Measurements from ENCODE around the gene CCDC13.

CCDC13 gene

DNA sequence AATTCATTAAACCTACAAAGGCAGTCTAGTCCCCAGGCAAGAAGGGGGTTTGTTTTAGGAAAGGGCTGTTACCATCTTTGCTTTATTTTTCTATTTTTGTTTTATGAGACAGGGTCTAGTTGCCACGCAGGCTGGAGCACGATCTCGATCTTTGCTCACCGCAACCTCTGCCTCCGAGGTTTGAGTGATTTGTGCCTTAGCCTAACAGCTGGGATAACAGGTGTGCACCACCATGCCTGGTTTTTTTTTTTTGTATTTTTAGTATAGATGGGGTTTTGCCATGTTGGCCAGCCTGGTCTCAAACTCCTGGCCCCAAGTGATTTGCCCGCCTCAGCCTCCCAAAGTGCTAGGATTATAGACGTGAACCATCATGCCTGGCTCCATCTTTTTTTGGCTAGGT is 26.3 kb upstream of the CCDC13 start:
- DNase-seq (ENCODE audit: low spot score), result no peak

DNA sequence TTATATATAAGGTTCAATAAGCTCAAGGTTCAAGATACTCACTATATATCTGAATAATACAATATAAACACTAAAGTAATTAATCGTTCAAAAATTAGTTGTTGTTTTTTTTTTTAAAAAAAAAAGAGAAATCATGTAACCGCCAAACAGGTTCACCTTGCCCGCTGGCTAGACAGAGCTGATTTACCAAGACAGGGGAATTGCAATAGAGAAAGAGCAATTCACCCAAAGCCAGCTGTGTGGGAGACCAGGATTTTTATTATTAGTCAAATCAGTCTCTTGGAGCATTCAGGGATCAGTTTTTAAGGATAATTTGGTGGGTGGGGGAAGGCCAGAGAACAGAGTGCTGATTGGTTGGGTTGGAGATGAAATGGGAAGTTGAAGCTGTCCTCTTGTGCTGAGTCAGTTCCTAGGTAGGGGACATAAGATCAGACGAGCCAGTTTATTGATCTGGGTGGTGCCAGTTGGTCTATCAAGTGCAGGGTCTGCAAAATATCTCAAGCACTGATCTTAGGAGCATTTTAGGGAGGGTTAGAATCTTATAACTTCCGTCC is 23.4 kb upstream of the CCDC13 start:
- no peak for DNase-seq (ENCODE audit: low spot score)

DNA sequence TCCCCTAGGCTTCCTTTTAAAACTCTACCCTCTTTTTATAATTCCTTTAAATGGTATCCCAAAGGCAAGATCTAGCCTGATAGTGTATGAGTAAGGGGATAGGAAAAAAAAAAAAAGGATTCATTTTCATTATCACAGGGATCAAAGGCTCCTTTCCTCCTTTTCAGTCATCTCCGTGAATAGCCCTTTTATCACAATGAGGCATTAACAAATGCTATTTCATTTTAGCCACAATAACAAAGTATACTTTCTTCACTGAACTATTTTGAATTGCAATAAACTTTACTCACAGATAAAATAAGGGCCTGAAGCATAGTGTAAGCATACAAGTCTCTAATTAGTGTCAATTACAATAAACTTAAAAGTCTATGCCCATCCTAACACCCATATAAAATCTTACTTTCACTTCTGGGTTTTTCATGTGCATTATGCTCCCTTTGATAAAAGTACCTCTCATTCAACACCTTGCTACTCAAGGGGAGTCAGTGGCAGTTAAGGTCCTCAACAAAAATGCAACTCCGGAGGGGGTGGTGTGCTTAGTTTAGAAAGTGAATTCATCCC is 22.6 kb upstream of the CCDC13 start:
- DNase-seq (ENCODE audit: low spot score), result no peak

DNA sequence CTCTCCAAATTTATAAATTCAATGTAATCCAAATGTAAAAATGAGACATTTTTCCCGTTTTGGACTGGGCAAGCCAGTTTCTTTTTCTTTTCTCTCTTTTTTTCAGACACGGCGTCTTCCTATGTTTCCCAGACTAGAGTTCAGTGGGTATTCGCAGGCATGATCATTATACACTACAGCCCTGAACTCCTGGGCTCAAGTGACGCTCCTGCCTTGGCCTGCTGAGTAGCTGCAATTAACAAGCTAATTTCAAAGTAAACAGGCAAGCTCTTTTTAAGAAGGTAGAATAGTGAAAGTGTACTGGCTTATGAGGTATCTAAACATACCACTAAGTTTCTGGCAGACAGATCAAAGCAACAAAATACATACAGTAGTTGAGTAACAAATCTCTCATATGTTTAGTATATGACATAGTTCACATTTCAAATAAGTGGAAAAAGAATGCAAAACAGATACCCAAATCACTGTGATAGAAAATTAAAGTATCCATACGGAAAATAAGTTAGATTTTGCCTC is 17.7 kb upstream of the CCDC13 start:
- DNase-seq (ENCODE audit: low spot score), result no peak

DNA sequence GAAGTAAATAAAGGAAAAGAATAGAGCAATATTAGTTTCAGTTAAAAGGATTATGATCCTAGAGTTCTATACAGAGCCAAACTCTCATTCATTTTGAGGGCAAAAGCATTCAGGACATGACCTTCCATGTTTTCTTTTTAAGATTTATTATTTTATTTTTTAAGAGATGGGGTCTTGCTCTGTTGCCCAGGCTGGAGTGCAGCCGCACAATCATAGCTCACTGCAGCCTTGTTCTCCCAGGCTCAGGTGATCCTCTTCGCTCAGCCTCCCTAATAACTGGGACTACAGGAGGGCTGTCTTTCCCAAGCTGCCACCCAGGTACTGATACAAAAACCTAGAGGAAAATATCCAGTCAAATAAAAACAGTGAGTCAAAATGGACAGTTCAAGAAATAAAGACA is 13.6 kb upstream of the CCDC13 start:
- DNase-seq (ENCODE audit: low spot score), result no peak

DNA sequence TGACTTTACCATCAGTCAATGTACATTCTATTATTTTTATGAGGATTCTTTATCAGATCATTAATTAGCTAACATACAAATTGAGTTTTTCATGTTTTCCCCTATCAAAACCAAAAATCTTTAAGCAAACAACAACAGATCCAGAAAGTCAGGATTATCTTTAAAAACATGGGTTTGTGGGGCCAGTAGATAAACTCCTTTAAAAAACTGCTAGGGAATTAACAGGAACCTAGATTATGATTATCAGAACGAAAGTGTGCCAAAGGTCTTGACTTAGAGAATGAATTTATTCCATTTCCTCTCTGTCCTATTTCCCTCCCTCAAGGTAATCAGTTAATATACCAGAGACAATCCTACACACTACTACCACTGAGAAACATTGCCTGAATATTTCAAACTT is 13.2 kb upstream of the CCDC13 start:
- DNase-seq (ENCODE audit: low spot score), result no peak

DNA sequence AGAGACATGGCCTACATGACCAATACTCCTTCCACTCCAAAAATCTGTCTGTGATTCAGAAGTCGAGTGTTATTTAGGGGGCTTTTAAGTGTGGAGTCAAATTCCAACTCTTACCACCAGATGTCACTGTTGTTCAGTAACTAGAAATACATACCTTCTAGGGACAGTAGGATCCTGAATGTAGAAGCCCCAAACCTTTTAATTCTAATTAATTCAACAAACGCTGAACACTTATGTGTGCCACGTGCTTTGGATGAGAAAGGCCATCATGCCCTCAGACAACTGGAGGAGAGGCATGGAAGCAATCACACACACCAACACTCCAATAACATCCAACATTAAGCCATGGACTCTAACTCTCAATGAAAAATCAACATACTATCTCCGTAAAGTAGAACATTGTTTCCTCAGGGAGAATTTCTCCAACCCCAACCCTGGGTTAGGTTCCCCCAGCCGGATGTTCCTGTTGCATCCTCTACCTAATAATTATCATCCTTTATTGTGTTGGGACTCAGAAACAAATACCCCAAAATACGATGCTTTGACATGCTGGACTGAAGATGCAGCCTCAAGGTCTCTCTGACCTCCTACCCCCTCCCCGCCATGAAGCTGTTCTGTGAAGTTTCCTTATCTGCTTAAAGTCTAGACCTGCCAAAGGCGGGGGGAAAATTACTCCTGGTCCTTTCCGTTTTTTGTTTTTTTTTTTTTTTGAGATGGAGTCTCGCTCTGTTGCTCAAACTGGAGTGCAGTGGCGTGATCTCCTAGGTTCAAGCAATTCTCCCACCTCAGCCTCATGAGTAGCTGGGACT is 8.0 kb upstream of the CCDC13 start:
- peak; percentile 49 for DNase-seq (ENCODE audit: low spot score)

DNA sequence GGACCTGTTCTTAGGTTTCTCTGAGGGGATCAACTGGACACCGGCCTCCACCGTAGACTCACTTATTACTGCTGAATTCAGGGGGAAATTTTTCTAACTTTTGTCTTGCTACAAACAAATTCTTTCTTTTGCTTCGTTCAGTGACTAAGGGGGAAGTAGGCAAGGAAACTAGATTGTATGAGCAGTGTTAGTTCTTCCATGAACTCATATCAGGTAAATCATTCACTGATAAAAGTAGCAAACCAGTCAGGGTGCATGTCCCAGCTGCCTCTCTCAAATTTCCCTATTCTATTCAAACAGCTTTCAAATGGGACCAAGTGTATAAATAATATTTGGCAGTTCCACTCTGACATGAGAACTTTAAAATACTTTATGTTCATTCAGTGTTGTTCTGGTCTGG is 7.3 kb upstream of the CCDC13 start:
- no peak for DNase-seq (ENCODE audit: low spot score)

DNA sequence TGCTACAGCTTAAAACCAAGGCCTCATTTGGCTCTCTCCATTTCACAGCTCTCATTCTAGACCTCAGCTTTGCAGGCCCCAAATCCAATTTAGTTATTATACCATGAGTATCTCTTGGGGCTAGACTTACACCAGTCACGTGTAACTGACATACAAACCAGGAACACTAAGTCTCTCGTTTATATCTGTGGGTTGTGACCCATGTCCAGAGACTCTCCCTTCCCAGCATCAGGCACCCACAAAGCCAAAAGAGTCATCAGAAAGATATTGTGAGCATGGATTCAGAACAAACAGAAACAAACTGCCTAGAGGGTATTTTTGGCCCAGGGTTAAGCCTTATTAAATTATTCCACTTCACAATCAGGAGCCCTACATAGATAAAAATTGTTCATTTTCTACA is 5.6 kb upstream of the CCDC13 start:
- no peak for DNase-seq (ENCODE audit: low spot score)

DNA sequence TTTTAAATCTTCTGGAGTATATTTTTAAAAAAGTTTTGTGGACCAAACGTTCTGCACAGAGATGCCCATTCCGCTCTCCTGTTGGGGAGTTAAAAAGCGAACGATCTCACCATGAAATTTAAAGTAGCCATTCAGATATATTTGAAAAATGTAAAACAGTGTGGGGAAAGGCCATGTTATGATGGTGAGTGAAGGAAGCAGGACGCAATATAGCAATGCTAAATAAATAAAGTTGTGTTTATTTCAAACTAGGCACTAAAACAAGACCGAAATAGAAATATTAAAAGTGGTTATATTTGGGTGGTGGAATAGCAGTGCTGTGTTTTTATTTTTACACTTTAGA is 327 bp upstream of the CCDC13 start:
- no peak for DNase-seq (ENCODE audit: low spot score)

DNA sequence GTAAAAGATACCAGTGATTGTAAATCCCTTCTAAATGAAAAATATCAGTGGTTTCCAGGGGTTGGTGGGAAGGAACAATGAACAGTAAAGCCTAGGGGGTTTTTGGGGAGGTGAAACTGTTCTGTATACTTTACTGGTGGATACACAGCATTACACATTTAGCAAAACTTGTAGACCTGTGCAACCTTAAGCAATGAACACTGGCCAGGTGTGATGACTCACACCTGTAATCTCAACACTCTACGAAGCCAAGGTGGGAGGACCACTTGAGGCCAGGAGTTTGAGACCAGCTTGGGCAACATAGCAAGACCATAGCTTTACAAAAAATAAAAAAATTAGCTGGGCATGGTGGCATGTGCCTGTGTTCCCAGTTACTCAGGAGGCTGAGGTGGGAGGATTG is 1.8 kb downstream of the CCDC13 start:
- DNase-seq (ENCODE audit: low spot score), result no peak

DNA sequence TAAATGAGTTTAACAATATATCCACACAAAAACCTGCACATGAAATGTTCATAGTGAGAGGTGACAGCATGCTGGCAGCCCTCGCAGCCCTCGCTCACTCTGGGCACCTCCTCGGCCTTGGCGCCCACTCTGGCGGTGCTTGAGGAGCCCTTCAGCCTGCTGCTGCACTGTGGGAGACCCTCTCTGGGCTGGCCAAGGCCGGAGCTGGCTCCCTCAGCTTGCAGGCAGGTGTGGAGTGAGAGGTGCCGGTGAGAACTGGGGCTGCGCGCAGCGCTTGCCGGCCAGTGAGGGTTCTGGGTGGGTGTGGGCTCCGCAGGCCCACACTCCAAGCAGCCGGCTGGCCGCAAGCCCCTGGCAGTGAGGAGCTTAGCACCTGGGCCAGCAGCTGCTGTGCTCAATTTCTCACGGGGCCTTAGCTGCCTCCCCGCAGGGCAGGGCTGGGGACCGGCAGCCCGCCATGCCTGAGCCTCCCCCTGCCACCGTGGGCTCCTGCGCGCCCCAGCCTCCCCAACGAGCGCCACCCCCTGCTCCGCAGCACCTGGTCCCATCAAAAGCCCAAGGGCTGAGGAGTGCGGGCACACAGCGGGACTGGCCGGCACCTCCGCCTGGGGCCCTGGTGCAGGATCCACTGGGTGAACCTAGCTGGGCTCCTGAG is 3.4 kb downstream of the CCDC13 start:
- DNase-seq (ENCODE audit: low spot score), result no peak

DNA sequence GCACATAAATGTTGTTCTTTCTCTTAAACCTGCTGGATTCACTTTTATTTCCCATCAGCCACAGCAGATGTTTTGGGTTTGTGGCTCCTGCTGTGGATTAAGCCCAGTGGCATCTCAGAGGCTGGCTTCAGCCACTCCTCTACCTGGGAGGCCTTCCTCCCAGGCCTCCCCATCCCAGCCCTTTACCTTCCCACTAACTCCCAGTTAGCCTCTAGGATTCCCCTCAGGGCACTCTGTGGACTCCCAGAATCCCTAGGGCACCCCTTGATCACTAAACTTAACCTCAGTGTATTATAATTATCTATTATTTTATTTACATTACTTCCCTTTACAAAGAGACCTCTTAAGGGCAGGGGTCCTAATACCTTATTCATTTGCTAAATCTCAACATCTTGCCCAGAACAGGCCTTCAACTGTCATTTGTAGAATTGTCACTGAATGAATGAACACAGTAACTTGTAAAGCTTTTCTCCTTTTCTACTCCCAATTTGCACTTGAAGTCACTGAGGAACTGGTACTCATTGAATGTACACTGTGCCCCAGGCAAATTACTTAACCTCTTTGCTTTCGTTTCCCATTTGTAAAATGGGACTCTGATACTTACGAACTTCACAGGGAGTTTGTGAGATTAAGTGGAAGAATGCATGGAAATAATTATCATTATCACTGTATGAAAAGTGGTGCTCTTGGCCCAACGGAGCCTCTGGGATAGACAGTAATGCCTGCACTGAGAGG is 8.3 kb downstream of the CCDC13 start:
- DNase-seq (ENCODE audit: low spot score), result no peak

DNA sequence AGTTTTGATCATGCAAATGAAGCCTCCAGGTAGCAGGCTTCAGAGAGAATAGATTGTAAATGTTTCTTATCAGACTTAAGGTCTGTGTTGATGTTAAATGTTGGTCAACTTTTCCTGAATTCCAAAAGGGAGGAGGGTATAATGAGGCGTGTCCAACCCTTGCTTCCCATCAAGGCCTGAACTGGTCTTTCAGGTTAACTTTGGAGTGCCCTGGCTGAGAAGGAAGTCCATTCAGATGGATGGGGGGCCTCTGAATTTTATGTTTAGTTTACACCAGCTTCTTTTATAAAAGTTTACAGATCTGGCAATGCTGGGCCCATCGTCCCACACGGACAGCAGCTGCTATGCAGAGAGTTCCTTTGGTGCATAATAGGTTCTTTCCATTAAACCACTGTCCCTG is 8.9 kb downstream of the CCDC13 start:
- DNase-seq (ENCODE audit: low spot score), result no peak

DNA sequence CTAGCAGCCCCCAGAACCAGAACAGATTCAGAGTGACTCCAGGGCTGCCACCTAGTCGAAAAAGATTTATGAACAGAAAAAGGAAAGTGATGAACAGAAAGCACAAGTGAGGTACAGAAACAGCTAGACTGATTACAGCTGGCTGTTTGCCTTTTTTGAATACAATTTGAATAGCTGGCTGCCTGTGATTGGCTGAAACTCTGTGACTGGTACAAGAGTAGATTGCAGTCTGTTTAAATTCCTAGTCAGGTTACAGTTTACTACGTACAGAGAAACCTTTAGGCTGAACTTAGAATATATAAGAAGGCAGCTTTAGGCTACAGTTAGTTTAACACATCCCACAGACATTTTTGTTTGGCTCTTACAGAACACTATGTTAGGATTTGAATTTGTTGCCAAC is 10.0 kb downstream of the CCDC13 start:
- no peak for DNase-seq (ENCODE audit: low spot score)

DNA sequence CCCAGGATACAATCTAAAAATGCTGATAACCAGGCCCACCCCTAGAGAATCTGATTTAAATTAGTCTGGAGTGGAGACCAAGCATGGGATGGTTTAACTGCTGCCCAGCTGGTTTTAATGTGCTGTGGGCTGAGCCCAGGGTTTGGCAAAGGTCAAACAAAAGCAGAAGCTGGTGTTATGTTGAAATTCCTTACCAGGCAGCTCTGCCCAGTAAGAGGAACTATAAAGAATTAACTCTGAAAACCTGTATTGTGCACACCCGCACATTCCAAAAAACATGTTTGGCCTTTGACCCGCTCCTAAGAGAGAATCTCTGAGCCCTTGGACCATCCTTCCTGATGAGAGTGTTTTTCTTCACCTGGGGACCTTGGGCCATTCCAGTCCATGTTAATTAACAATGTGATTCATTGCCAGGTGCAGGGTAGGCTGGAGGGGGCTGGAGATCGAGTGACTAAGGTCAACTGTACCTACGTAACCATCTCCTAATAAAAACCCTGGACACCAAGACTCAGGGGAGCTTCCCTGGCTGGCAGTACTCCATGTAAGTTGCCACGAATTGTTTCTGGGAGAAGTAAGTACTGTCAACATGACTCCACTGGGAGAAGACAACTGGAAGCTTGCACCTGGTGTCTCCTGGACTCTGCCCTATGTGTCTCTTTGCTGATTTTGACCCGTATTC is 10.9 kb downstream of the CCDC13 start:
- DNase-seq (ENCODE audit: low spot score), result no peak

DNA sequence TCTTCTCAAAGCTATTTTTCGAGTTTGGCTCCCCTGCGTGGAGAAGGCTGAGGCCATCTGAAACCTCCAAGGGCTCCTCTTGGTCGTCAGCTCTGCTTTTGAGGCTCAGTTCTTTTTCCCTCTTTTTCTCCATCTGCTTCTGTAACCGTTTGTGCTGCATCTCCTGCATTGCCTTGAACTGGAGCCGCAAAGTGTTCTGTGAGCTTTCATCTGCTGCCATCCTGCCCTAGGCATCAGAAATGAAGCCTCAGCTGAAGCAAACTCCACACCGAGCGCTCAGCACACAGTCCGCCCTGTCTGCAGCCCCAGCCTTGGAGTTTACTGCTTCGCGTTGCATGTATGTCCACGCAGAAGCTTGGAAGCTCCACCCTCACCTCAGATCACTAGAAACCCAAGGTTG is 14.9 kb downstream of the CCDC13 start:
- DNase-seq (ENCODE audit: low spot score), result no peak

DNA sequence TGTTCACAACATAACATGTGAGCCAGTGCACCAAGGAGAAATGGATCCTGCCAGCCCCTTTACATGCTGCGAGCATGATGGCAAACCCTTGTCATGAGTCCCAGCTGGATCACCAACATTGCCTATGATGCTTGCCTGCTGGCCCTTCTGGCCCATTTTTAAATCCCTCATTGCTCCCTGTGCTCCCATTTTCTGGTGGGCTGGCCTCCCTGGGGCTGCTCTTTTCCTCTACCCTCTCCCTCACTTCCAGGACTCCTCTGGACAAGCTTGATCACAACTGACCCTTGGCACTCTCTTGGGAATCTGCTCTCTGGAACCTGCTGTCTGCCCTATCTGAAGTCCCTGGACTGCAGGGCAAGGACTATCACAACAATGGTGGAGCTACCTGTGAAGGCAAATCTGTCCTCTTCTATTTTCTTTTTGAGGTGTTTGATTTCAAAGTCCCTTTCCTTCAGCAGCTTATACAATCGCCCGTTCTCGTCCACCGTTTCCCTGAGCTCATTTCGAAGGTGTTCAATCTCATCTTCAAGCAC is 16.3 kb downstream of the CCDC13 start:
- no peak for DNase-seq (ENCODE audit: low spot score)

DNA sequence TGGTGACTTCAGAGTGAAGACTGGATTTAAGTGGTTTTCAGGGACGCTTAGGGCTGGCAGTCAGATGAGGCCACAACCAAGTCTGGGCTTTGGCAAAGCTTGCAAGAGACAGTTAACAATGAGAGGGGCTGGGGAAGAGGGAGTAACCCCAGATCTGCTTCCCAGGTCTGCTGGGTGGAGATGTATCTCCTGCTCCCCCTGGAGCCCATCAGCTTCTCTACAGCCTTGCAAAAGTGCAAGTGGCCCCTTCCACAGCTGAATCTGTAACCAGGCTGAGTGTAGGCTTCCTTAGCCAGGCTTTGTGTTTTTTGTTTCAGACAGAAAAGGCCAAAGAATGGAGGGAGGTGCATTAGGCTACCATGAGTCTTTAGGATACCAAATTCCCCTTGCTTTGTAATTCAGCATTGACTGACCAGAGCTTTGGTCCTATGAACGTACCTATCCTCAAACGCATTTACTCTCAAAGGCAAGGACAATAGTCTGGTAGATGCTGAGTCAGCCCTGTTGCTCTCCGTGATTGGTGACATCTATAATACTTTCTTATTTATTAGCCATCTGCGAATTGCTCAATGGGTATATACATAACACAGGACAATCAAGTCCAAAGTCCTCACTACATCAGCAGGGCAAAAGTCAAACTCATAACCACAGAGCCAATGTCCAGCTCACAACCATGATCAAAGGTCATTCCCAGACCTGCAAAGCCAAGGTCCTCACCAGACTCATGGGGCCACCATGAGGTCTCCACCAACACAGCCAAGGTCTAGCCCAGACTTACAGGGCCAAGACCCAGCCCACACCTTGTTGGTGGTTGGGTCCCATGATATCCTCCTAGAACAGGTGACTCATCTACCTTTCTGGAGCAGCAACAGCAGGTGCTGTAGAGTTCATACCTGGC is 17.1 kb downstream of the CCDC13 start:
- DNase-seq (ENCODE audit: low spot score), result peak; percentile 69

DNA sequence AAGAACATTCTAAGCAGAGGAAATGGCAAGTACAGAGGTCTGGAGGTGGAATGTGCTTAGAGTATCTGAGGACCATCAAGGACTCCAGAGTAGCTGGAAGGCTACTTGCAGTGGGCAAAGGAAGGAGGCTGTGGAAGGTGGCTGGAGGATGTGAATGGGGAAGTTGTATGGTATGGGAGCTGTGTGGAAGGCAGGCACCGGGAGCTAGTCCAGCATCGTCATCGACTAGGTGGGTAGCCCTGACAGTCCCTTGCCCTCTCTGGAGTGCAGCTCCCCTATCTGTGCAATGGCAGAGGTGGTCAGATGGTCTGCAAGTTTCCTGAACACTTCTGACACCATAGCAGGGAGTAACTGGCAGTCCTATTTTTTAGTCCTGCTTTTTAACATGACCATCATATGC is 19.3 kb downstream of the CCDC13 start:
- no peak for DNase-seq (ENCODE audit: low spot score)

DNA sequence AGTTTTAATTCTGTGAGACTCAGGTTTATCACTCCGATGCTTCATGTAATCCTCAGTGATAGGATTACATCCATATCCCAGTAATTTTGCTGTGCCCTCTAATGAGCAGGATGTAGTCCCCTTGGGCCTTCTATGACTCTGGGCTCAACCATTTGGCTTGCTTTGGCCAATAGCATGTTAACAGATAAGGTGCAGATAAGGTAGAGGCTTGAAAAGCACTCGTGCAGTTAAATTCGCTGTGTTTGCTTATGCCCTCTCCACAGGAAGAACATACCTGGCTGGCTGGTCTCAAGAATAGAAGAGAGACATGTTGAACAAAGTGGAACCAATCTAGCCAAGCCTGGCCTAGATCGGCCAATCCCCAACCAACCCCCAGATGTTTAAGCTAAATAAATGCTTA is 20.1 kb downstream of the CCDC13 start:
- no peak for DNase-seq (ENCODE audit: low spot score)
